HL-60 (cell line): ENCODE data around the gene ATP10B.

Source experiments
- GABPA ChIP-seq: IDR thresholded peaks from 2 replicates; pipeline ENCODE4 v1.6.1; 2012; ENCODE audit warnings: low read depth
- POLR2AphosphoS5 ChIP-seq: IDR thresholded peaks from 2 replicates; pipeline ENCODE4 v1.6.1; 2012; ENCODE audit warnings: low read depth
- SPI1 ChIP-seq: IDR thresholded peaks from 2 replicates; pipeline ENCODE4 v1.6.1; 2012; ENCODE audit warnings: low read depth, mild to moderate bottlenecking, borderline replicate concordance
- TF ChIP-seq, protein P1 (sequence below): IDR thresholded peaks from one replicate; pipeline ENCODE4 v1.5.1; 2011; ENCODE audit warnings: low read length, control low read depth, inconsistent platforms; ENCODE audit not compliant: insufficient read depth

DNA sequence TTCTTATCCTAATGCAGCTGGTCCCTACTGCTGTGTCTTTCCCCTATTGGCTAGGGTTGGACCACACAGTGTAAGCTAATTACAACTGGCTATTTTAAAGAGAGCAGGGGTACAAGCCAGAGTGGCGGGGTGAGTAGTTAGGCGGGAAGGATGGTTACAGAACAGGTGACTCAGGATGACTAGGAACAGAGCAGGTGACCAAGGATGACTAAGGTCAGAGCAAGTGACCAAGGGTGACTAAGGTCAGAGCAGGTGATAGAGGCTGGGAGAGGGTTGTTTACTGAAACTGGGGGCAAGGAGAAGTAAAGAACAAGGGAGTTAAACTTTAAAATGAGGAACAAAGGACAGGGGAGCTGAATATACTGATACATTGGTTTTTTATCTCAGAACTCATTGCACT lies 304.9 kb downstream of the ATP10B start:
- TF ChIP-seq, protein P1, sequence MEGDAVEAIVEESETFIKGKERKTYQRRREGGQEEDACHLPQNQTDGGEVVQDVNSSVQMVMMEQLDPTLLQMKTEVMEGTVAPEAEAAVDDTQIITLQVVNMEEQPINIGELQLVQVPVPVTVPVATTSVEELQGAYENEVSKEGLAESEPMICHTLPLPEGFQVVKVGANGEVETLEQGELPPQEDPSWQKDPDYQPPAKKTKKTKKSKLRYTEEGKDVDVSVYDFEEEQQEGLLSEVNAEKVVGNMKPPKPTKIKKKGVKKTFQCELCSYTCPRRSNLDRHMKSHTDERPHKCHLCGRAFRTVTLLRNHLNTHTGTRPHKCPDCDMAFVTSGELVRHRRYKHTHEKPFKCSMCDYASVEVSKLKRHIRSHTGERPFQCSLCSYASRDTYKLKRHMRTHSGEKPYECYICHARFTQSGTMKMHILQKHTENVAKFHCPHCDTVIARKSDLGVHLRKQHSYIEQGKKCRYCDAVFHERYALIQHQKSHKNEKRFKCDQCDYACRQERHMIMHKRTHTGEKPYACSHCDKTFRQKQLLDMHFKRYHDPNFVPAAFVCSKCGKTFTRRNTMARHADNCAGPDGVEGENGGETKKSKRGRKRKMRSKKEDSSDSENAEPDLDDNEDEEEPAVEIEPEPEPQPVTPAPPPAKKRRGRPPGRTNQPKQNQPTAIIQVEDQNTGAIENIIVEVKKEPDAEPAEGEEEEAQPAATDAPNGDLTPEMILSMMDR = no peak
- no peak for TF ChIP-seq POLR2AphosphoS5
- TF ChIP-seq SPI1 = no peak
- no peak for TF ChIP-seq GABPA
